Activated CD8-positive, alpha-beta T cell treated with anti-CD3 and anti-CD28 coated beads, Interleukin-2, amount 10 ng/mL, durations not matched to agents 7 days and 5 days (primary cell): Measurements from ENCODE around the gene SF1. TPM values are rescaled to one million over a fixed set of nuclear protein-coding genes. Genes with fewer than 3 reads are reported as not detected.

Source experiments
- ATAC-seq: fragments of 150-1000 bp; cut with Tn5 transposase; one replicate; pipeline ENCODE4 v1.10.0; 2021; ENCODE audit warnings: moderate library complexity
- CTCF ChIA-PET: fragments of 350-600 bp; sonication (Branson Sonifier 250); formaldehyde crosslinking; loops from one replicate; lab custom pipeline; 2021; ENCODE audit warnings: antibody characterized with exemption; lab: Charles Lee
- POLR2A ChIA-PET: fragments of 350-600 bp; sonication (Branson Sonifier 250); formaldehyde crosslinking; loops from one replicate; lab custom pipeline; 2021; ENCODE audit warnings: antibody characterized with exemption; lab: Charles Lee
- DNase-seq: peaks from one replicate; pipeline ENCODE4 v3.0.0-alpha.2; 2020
- H3K27ac Mint-ChIP-seq: one replicate; pipeline ENCODE4 v1.8.0; 2021; ENCODE audit warnings: mild to moderate bottlenecking, mixed read lengths
- H3K27me3 Mint-ChIP-seq: one replicate; pipeline ENCODE4 v1.8.0; 2021; ENCODE audit warnings: low read depth, mixed read lengths
- H3K36me3 Mint-ChIP-seq: one replicate; pipeline ENCODE4 v1.8.0; 2021; ENCODE audit warnings: low read depth, mixed read lengths
- H3K4me1 Mint-ChIP-seq: one replicate; pipeline ENCODE4 v1.8.0; 2021; ENCODE audit warnings: low read depth, mixed read lengths
- H3K4me3 Mint-ChIP-seq: one replicate; pipeline ENCODE4 v1.8.0; 2021; ENCODE audit warnings: mild to moderate bottlenecking, mixed read lengths
- H3K9me3 Mint-ChIP-seq: one replicate; pipeline ENCODE4 v1.8.0; 2022; ENCODE audit warnings: mixed read lengths; ENCODE audit not compliant: insufficient read depth
- total RNA-seq, 2 experiments: library from RNA; stranded (reverse); gene quantifications; one replicate each; pipeline ENCODE4 v1.2.3, GENCODE V29; 2021

The SF1 gene
- total RNA-seq, 2 experiments from 2014 or later = 421 to 423 TPM

- H3K36me3 Mint-ChIP-seq = peaks cover 86% of the 10 kb centered on the region
- H3K27me3 Mint-ChIP-seq = no peaks in the 10 kb centered on the region
- H3K27ac Mint-ChIP-seq = peak overlapping the region; percentile 86
- H3K4me3 Mint-ChIP-seq = peak overlapping the region; percentile 69
- ChIA-PET POLR2A (interaction anchor here (5.2 kb wide), 1 partner anchor 20 kb away, joined by 102 read pairs; the partner anchor contains the start of gene RASGRP2), CTCF (interaction anchor here (2.0 to 7.4 kb wide), 3 partner anchors 9 to 76 kb away, joined by 6 to 149 read pairs (median 46); partner anchors contain the start of gene RASGRP2)
- DNase-seq = no peak
- no peaks in the 10 kb centered on the region for H3K9me3 Mint-ChIP-seq
- H3K4me1 Mint-ChIP-seq = peaks cover 90% of the 10 kb centered on the region
- no peak for ATAC-seq
Measured at GRCh38 chr11:64765291-64765850, 13.0 kb downstream of the SF1 start.

- H3K27me3 Mint-ChIP-seq = no peaks in the 10 kb centered on the region
- ATAC-seq (no peak), DNase-seq (no peak)
- ChIA-PET CTCF (interaction anchor here (0.6 to 7.4 kb wide), 7 partner anchors 9 to 76 kb away, joined by 3 to 149 read pairs (median 6); partner anchors contain the start of genes RASGRP2 and SF1), POLR2A (interaction anchor here (1.0 to 5.2 kb wide), 5 partner anchors 8 to 20 kb away, joined by 4 to 102 read pairs (median 12); partner anchors contain the start of genes RASGRP2 and SF1)
- peak overlapping the region; percentile 69 for H3K4me3 Mint-ChIP-seq
- peaks cover 80% of the 10 kb centered on the region for H3K36me3 Mint-ChIP-seq
- no peaks in the 10 kb centered on the region for H3K9me3 Mint-ChIP-seq
- H3K27ac Mint-ChIP-seq = peak overlapping the region; percentile 86
- peaks cover 94% of the 10 kb centered on the region for H3K4me1 Mint-ChIP-seq
Measured at GRCh38 chr11:64764753-64765152, 13.6 kb downstream of the SF1 start.

GRCh38 chr11:64764040-64764611 is 14.2 kb downstream of the SF1 start:
- Mint-ChIP-seq H3K4me3 (peak overlapping the region; percentile 69), H3K9me3 (no peaks in the 10 kb centered on the region), H3K4me1 (peaks cover 93% of the 10 kb centered on the region), H3K27me3 (no peaks in the 10 kb centered on the region), H3K27ac (peak overlapping the region; percentile 86), H3K36me3 (peaks cover 74% of the 10 kb centered on the region)
- ATAC-seq (peak; percentile 47), DNase-seq (peak; percentile 87)
- ChIA-PET POLR2A (interaction anchor here (0.5 to 5.2 kb wide), 8 partner anchors 9 to 681 kb away, joined by 3 to 102 read pairs (median 8); partner anchors contain the start of genes RASGRP2 and SF1), CTCF (interaction anchor here (0.8 to 7.4 kb wide), 7 partner anchors 10 to 75 kb away, joined by 3 to 149 read pairs (median 6); partner anchors contain the start of genes RASGRP2 and SF1)

GRCh38 chr11:64763526-64764039 is 14.8 kb downstream of the SF1 start:
- DNase-seq = no peak
- H3K4me3 Mint-ChIP-seq = peak overlapping the region; percentile 69
- CTCF ChIA-PET = interaction anchor here (0.8 to 7.4 kb wide), 8 partner anchors 9 to 74 kb away, joined by 3 to 149 read pairs (median 5); partner anchors contain the start of genes MAP4K2, RASGRP2 and SF1
- H3K36me3 Mint-ChIP-seq = peaks cover 68% of the 10 kb centered on the region
- H3K9me3 Mint-ChIP-seq = no peaks in the 10 kb centered on the region
- H3K4me1 Mint-ChIP-seq = peaks cover 88% of the 10 kb centered on the region
- POLR2A ChIA-PET = interaction anchor here (0.5 to 5.2 kb wide), 9 partner anchors 9 to 682 kb away, joined by 3 to 102 read pairs (median 6); partner anchors contain the start of genes RASGRP2 and SF1
- H3K27ac Mint-ChIP-seq = peak overlapping the region; percentile 86
- no peaks in the 10 kb centered on the region for H3K27me3 Mint-ChIP-seq
- peak; percentile 18 for ATAC-seq

- H3K9me3 Mint-ChIP-seq = no peaks in the 10 kb centered on the region
Measured at GRCh38 chr11:64762674-64763525, 15.4 kb downstream of the SF1 start.

GRCh38 chr11:64762277-64762673 is 16.1 kb downstream of the SF1 start:
- ATAC-seq = no peak
- Mint-ChIP-seq H3K36me3 (peaks cover 55% of the 10 kb centered on the region), H3K4me1 (peaks cover 75% of the 10 kb centered on the region), H3K27ac (peak overlapping the region; percentile 86), H3K4me3 (peak overlapping the region; percentile 69), H3K9me3 (no peaks in the 10 kb centered on the region), H3K27me3 (no peaks in the 10 kb centered on the region)
- POLR2A ChIA-PET = interaction anchor here (1.0 to 5.2 kb wide), 3 partner anchors 11 to 17 kb away, joined by 4 to 102 read pairs (median 7); partner anchors contain the start of gene RASGRP2
- no peak for DNase-seq
- CTCF ChIA-PET = interaction anchor here (1.2 to 7.4 kb wide), 4 partner anchors 12 to 40 kb away, joined by 3 to 149 read pairs (median 25); partner anchors contain the start of genes MAP4K2 and RASGRP2

More at GRCh38 chr11:64762674-64763525, 15.4 kb downstream of the SF1 start:
- Mint-ChIP-seq H3K36me3 (peaks cover 62% of the 10 kb centered on the region), H3K27me3 (no peaks in the 10 kb centered on the region), H3K4me3 (peak overlapping the region; percentile 69), H3K27ac (peak overlapping the region; percentile 86), H3K4me1 (peaks cover 81% of the 10 kb centered on the region)
- ChIA-PET CTCF (interaction anchor here (0.9 to 7.4 kb wide), 7 partner anchors 8 to 74 kb away, joined by 3 to 149 read pairs (median 4); partner anchors contain the start of genes MAP4K2 and RASGRP2), POLR2A (interaction anchor here (0.9 to 5.2 kb wide), 8 partner anchors 9 to 18 kb away, joined by 3 to 102 read pairs (median 8); partner anchors contain the start of genes RASGRP2 and SF1)
- ATAC-seq (peak; percentile 21), DNase-seq (peak; percentile 52)

- peaks cover 65% of the 10 kb centered on the region for H3K4me1 Mint-ChIP-seq
- DNase-seq (no peak), ATAC-seq (no peak)
- no peaks in the 10 kb centered on the region for H3K27me3 Mint-ChIP-seq
- H3K27ac Mint-ChIP-seq = peak overlapping the region; percentile 86
- peaks cover 45% of the 10 kb centered on the region for H3K36me3 Mint-ChIP-seq
- ChIA-PET CTCF (interaction anchor here (0.8 to 7.4 kb wide), 3 partner anchors 10 to 18 kb away, joined by 3 to 149 read pairs (median 4); partner anchors contain the start of genes RASGRP2 and SF1), POLR2A (interaction anchor here (0.9 to 2.2 kb wide), 5 partner anchors 9 to 18 kb away, joined by 4 to 23 read pairs (median 12); partner anchors contain the start of genes RASGRP2 and SF1)
- H3K9me3 Mint-ChIP-seq = no peaks in the 10 kb centered on the region
- H3K4me3 Mint-ChIP-seq = peak overlapping the region; percentile 63
Measured at GRCh38 chr11:64760759-64761420, 17.5 kb downstream of the SF1 start.

GRCh38 chr11:64759722-64760719 is 18.3 kb downstream of the SF1 start, which contains the start of gene PYGM:
PYGM (minus strand) TSS chr11:64759974; CDS start chr11:64759898, 76 bp downstream.
- CTCF ChIA-PET = interaction anchor here (0.8 to 7.4 kb wide), 2 partner anchors 13 to 19 kb away, joined by 3 to 149 read pairs; partner anchors contain the start of genes RASGRP2 and SF1
- H3K27me3 Mint-ChIP-seq = no peaks in the 10 kb centered on the region
- peak within 1 kb of the TSS; percentile 86 for H3K27ac Mint-ChIP-seq
- H3K9me3 Mint-ChIP-seq = no peaks in the 10 kb centered on the region
- POLR2A ChIA-PET = interaction anchor here (0.9 to 2.2 kb wide), 5 partner anchors 8 to 19 kb away, joined by 4 to 23 read pairs (median 12); partner anchors contain the start of genes RASGRP2 and SF1
- DNase-seq (no peak), ATAC-seq (no peak)
- H3K36me3 Mint-ChIP-seq = peaks cover 38% of the 10 kb centered on the region
- peak within 1 kb of the TSS; percentile 63 for H3K4me3 Mint-ChIP-seq
- peaks cover 57% of the 10 kb centered on the region for H3K4me1 Mint-ChIP-seq

- no peak overlapping the region for H3K4me3 Mint-ChIP-seq
- H3K27ac Mint-ChIP-seq = peak overlapping the region; percentile 64
- peaks cover 30% of the 10 kb centered on the region for H3K36me3 Mint-ChIP-seq
- no peaks in the 10 kb centered on the region for H3K9me3 Mint-ChIP-seq
- no peaks in the 10 kb centered on the region for H3K27me3 Mint-ChIP-seq
- ChIA-PET CTCF (interaction anchor here (2.3 to 7.4 kb wide), 2 partner anchors 9 to 12 kb away, joined by 6 to 149 read pairs; partner anchors contain the start of gene RASGRP2), POLR2A (interaction anchor here (2.1 to 2.2 kb wide), 2 partner anchors 15 to 19 kb away, joined by 14 to 23 read pairs; partner anchors contain the start of genes RASGRP2 and SF1)
- DNase-seq (no peak), ATAC-seq (no peak)
- peaks cover 50% of the 10 kb centered on the region for H3K4me1 Mint-ChIP-seq
Measured at GRCh38 chr11:64759131-64759721, 19.1 kb downstream of the SF1 start.
